IPS DF 6.9 (cell line): ENCODE data around the gene CGB2.

ENCODE experiments used
- DNase-seq: peaks from one replicate; pipeline ENCODE4 v3.0.0-alpha.2; 2013; ENCODE audit warnings: low read depth, low spot score
- H3K27ac ChIP-seq: one replicate; pipeline ENCODE4 v1.5.1; 2013; ENCODE audit warnings: low read length, control low read depth
- H3K27me3 ChIP-seq: 2 replicates; pipeline ENCODE4 v1.6.1; 2013; ENCODE audit warnings: mild to moderate bottlenecking, low read length; ENCODE audit not compliant: control insufficient read depth, insufficient read depth
- H3K36me3 ChIP-seq: 2 replicates; pipeline ENCODE4 v1.6.1; 2013; ENCODE audit warnings: low read length; ENCODE audit not compliant: control insufficient read depth, insufficient read depth
- H3K4me1 ChIP-seq: 2 replicates; pipeline ENCODE4 v1.6.1; 2013; ENCODE audit warnings: low read length; ENCODE audit not compliant: control insufficient read depth, insufficient read depth
- H3K4me3 ChIP-seq: 2 replicates; pipeline ENCODE4 v1.5.1; 2013; ENCODE audit warnings: mild to moderate bottlenecking, low read length
- H3K9me3 ChIP-seq: 2 replicates; pipeline ENCODE4 v1.6.1; 2013; ENCODE audit warnings: low read length, inconsistent platforms; ENCODE audit not compliant: control insufficient read depth, insufficient read depth
- WGBS: extraction: QIAGEN DNeasy Blood & Tissue Kit; methylation state at CpG from one replicate; pipeline ENCODE4 v1.1.7; 2013; ENCODE audit warnings: mixed read lengths, missing lambda C conversion rate; ENCODE audit not compliant: insufficient read length, insufficient coverage; 5-methylcytosine and 5-hydroxymethylcytosine counted together

The CGB2 gene

GRCh38 chr19:48991873-48992580 is 39.7 kb upstream of the CGB2 start:
- WGBS = no CpG with 5 or more reads among the region's 8 CpGs
- H3K27me3 ChIP-seq = no peaks in the 10 kb centered on the region
- no peak for DNase-seq
- peak overlapping the region; percentile 67; the same call in 1 of the 2 replicates for H3K4me3 ChIP-seq
- no peak overlapping the region for H3K27ac ChIP-seq
- H3K9me3 ChIP-seq = no peaks in the 10 kb centered on the region
- H3K4me1 ChIP-seq = peaks cover 1% of the 10 kb centered on the region; the same call in 1 of the 2 replicates
- peaks cover 2% of the 10 kb centered on the region; the same call in 1 of the 2 replicates for H3K36me3 ChIP-seq

GRCh38 chr19:48992581-48993174 is 39.0 kb upstream of the CGB2 start:
- Histone ChIP-seq H3K4me1 (peaks cover 1% of the 10 kb centered on the region; the same call in 1 of the 2 replicates), H3K27ac (no peak overlapping the region), H3K27me3 (no peaks in the 10 kb centered on the region), H3K9me3 (no peaks in the 10 kb centered on the region), H3K4me3 (peak overlapping the region; percentile 67), H3K36me3 (peaks cover 2% of the 10 kb centered on the region; the same call in 1 of the 2 replicates)
- DNase-seq = no peak
- WGBS = no CpG with 5 or more reads among the region's 20 CpGs

- Histone ChIP-seq H3K27me3 (no peaks in the 10 kb centered on the region), H3K4me3 (peak within 1 kb of the TSS; percentile 78), H3K9me3 (no peaks in the 10 kb centered on the region), H3K36me3 (peaks cover 2% of the 10 kb centered on the region; the same call in 1 of the 2 replicates), H3K4me1 (peaks cover 1% of the 10 kb centered on the region; the same call in 1 of the 2 replicates), H3K27ac (no peak within 1 kb of the TSS)
- DNase-seq = peak; percentile 98
- no CpG with 5 or more reads among the region's 56 CpGs for WGBS
Observed at GRCh38 chr19:48993175-48994034, 38.3 kb upstream of the CGB2 start, which contains the start of the genes GYS1 and RUVBL2. Gene GYS1 (minus strand): TSS chr19:48993309. CDS start chr19:48993112, 197 bp downstream. Gene RUVBL2 (plus strand): TSS chr19:48993887. CDS start chr19:48993912, 25 bp downstream.

DNA sequence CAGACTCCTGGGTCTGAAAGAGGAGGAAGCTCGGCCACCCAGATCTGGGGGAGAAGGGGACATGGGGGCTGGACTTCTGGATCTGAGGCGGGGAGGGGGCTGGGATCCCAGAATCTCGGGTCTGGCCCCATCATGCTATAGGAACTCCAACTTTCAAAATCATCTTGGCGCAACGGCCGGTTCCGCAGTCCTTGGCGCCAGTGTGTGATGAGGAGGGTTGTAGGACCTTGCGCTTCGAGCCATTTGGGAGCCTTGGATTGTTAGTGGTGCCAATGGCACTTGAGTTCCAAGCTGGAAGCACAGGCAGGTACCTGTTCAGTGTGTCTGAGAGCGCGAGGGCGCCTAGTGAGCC is 37.7 kb upstream of the CGB2 start:
- no peak for DNase-seq
- no peaks in the 10 kb centered on the region for H3K9me3 ChIP-seq
- no peaks in the 10 kb centered on the region; the same call in 1 of the 2 replicates for H3K36me3 ChIP-seq
- no peak overlapping the region for H3K27ac ChIP-seq
- H3K4me3 ChIP-seq = peak overlapping the region; percentile 78
- no CpG with 5 or more reads among the region's 13 CpGs for WGBS
- peaks cover 1% of the 10 kb centered on the region; the same call in 1 of the 2 replicates for H3K4me1 ChIP-seq
- H3K27me3 ChIP-seq = no peaks in the 10 kb centered on the region

GRCh38 chr19:48997972-48998371 is 33.7 kb upstream of the CGB2 start:
- Histone ChIP-seq H3K27me3 (no peaks in the 10 kb centered on the region), H3K36me3 (peaks cover 1% of the 10 kb centered on the region; the same call in 1 of the 2 replicates), H3K4me3 (no peak overlapping the region), H3K27ac (no peak overlapping the region), H3K9me3 (no peaks in the 10 kb centered on the region), H3K4me1 (peaks cover 1% of the 10 kb centered on the region; the same call in 1 of the 2 replicates)
- DNase-seq = no peak
- no CpG with 5 or more reads among the region's 5 CpGs for WGBS

- Histone ChIP-seq H3K4me1 (no peaks in the 10 kb centered on the region), H3K9me3 (no peaks in the 10 kb centered on the region), H3K4me3 (no peak overlapping the region), H3K27me3 (no peaks in the 10 kb centered on the region), H3K27ac (no peak overlapping the region), H3K36me3 (peaks cover 10% of the 10 kb centered on the region)
- WGBS = no CpG with 5 or more reads among the region's 16 CpGs
- DNase-seq = peak; percentile 85
Observed at GRCh38 chr19:48999481-49000325, 32.0 kb upstream of the CGB2 start.

- no peaks in the 10 kb centered on the region for H3K4me1 ChIP-seq
- no peaks in the 10 kb centered on the region for H3K27me3 ChIP-seq
- H3K9me3 ChIP-seq = no peaks in the 10 kb centered on the region
- DNase-seq = no peak
- no peak overlapping the region for H3K4me3 ChIP-seq
- H3K27ac ChIP-seq = no peak overlapping the region
- H3K36me3 ChIP-seq = peaks cover 29% of the 10 kb centered on the region
- WGBS = no CpG with 5 or more reads among the region's 15 CpGs
Observed at GRCh38 chr19:49004133-49004532, 27.6 kb upstream of the CGB2 start.

DNA sequence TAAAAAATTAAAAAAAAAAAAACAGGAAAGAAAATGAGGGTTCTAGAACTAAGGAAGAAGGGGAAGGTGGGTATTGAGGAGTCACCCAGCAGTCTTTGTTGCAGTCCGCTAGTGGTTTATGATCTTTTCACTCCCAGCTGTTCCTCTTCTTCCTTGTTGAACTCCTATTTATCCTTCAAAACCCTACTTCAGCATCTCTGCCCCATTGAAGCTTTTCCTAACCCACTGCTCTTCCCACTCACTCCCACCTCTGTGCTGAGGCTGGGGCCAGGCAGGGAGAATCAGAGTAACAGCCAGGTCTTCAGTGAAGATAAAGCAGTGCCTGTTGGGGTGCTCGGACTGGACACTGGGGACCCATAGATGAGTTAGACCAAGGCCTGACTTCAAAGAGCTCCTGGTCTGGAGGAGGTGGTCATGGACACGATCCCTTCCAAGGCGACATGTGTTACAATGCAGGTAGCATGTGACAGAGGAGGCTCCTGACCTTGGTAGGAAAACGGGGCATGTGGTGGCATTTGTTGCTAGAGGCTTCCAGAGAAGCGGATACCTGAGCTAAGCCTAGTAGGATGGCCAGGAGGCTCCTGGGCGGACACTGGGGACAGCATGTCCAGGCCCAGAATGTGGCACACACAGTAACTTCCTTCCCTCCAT is 26.6 kb upstream of the CGB2 start:
- DNase-seq = no peak
- no peak overlapping the region for H3K27ac ChIP-seq
- H3K9me3 ChIP-seq = no peaks in the 10 kb centered on the region
- H3K27me3 ChIP-seq = no peaks in the 10 kb centered on the region
- H3K36me3 ChIP-seq = peaks cover 37% of the 10 kb centered on the region
- H3K4me3 ChIP-seq = no peak overlapping the region
- no CpG with 5 or more reads among the region's 7 CpGs for WGBS
- no peaks in the 10 kb centered on the region for H3K4me1 ChIP-seq

- WGBS = no CpG with 5 or more reads among the region's 22 CpGs
- Histone ChIP-seq H3K27ac (no peak overlapping the region), H3K36me3 (peaks cover 43% of the 10 kb centered on the region), H3K4me1 (no peaks in the 10 kb centered on the region), H3K9me3 (no peaks in the 10 kb centered on the region), H3K27me3 (no peaks in the 10 kb centered on the region), H3K4me3 (no peak overlapping the region)
- no peak for DNase-seq
Observed at GRCh38 chr19:49006905-49007304, 24.8 kb upstream of the CGB2 start.
